T-helper 2 cell treated with Interferon-gamma antibody and Interleukin-4, amounts not matched to agents 5 μg/mL and 100 μg/mL, for 36 hours (primary cell): ENCODE data around the gene BLOC1S5.
"Not testable (repeated sequence)": the region's sequence is repeated elsewhere in the genome, so short reads cannot be mapped to it uniquely, and the experiment has no call there.

Experiments used
- DNase-seq: peaks from one replicate; pipeline ENCODE4 v3.0.0; 2021; ENCODE audit warnings: low spot score
- H3K27ac Mint-ChIP-seq: one replicate; pipeline ENCODE4 v1.8.0; 2021; ENCODE audit warnings: mild to moderate bottlenecking, mixed read lengths
- H3K27me3 Mint-ChIP-seq: one replicate; pipeline ENCODE4 v1.8.0; 2021; ENCODE audit warnings: low read depth, mixed read lengths
- H3K36me3 Mint-ChIP-seq: one replicate; pipeline ENCODE4 v1.8.0; 2021; ENCODE audit warnings: low read depth, mixed read lengths
- H3K4me1 Mint-ChIP-seq: one replicate; pipeline ENCODE4 v1.8.0; 2021; ENCODE audit warnings: low read depth, mixed read lengths
- H3K4me3 Mint-ChIP-seq: one replicate; pipeline ENCODE4 v1.8.0; 2022; ENCODE audit warnings: mild to moderate bottlenecking, moderate library complexity, mixed read lengths
- H3K9me3 Mint-ChIP-seq: one replicate; pipeline ENCODE4 v1.8.0; 2021; ENCODE audit warnings: mixed read lengths

Gene BLOC1S5

GRCh38 chr6:8006208-8006607, 58.0 kb downstream of the BLOC1S5 start:
- Mint-ChIP-seq H3K27me3 (peaks cover 3% of the 10 kb centered on the region), H3K27ac (no peak overlapping the region), H3K4me1 (peaks cover 2% of the 10 kb centered on the region), H3K9me3 (no peaks in the 10 kb centered on the region), H3K36me3 (no peaks in the 10 kb centered on the region), H3K4me3 (no peak overlapping the region)
- DNase-seq = no peak

GRCh38 chr6:8005136-8005535, 59.1 kb downstream of the BLOC1S5 start:
- H3K27me3 Mint-ChIP-seq = peaks cover 3% of the 10 kb centered on the region

GRCh38 chr6:8000636-8001035, 63.6 kb downstream of the BLOC1S5 start:
- H3K36me3 Mint-ChIP-seq = no peaks in the 10 kb centered on the region
- peaks cover 3% of the 10 kb centered on the region for H3K27me3 Mint-ChIP-seq
- H3K27ac Mint-ChIP-seq = no peak overlapping the region
- DNase-seq = no peak
- peaks cover 2% of the 10 kb centered on the region for H3K4me1 Mint-ChIP-seq
- no peak overlapping the region for H3K4me3 Mint-ChIP-seq
- no peaks in the 10 kb centered on the region for H3K9me3 Mint-ChIP-seq

More at GRCh38 chr6:8005136-8005535, 59.1 kb downstream of the BLOC1S5 start:
- no peaks in the 10 kb centered on the region for H3K36me3 Mint-ChIP-seq
- no peak for DNase-seq
- no peak overlapping the region for H3K27ac Mint-ChIP-seq
- H3K4me1 Mint-ChIP-seq = peaks cover 2% of the 10 kb centered on the region
- H3K9me3 Mint-ChIP-seq = no peaks in the 10 kb centered on the region
- H3K4me3 Mint-ChIP-seq = no peak overlapping the region

GRCh38 chr6:8000188-8000596, 64.0 kb downstream of the BLOC1S5 start:
- no peak for DNase-seq
- Mint-ChIP-seq H3K36me3 (no peaks in the 10 kb centered on the region), H3K4me1 (peaks cover 2% of the 10 kb centered on the region), H3K27me3 (peaks cover 2% of the 10 kb centered on the region), H3K4me3 (no peak overlapping the region), H3K27ac (no peak overlapping the region), H3K9me3 (no peaks in the 10 kb centered on the region)

GRCh38 chr6:7999201-7999600, 65.0 kb downstream of the BLOC1S5 start:
- Mint-ChIP-seq H3K27ac (no peak overlapping the region), H3K4me3 (no peak overlapping the region), H3K9me3 (no peaks in the 10 kb centered on the region), H3K36me3 (no peaks in the 10 kb centered on the region), H3K27me3 (no peaks in the 10 kb centered on the region), H3K4me1 (no peaks in the 10 kb centered on the region)
- DNase-seq = no peak

GRCh38 chr6:7998103-7998725, 66.0 kb downstream of the BLOC1S5 start:
- no peaks in the 10 kb centered on the region for H3K27me3 Mint-ChIP-seq
- H3K36me3 Mint-ChIP-seq = no peaks in the 10 kb centered on the region
- H3K27ac Mint-ChIP-seq = no peak overlapping the region
- no peak overlapping the region for H3K4me3 Mint-ChIP-seq
- DNase-seq = no peak
- no peaks in the 10 kb centered on the region for H3K4me1 Mint-ChIP-seq
- peaks cover 3% of the 10 kb centered on the region for H3K9me3 Mint-ChIP-seq

- Mint-ChIP-seq H3K36me3 (no peaks in the 10 kb centered on the region), H3K9me3 (peaks cover 3% of the 10 kb centered on the region), H3K27ac (no peak overlapping the region), H3K4me3 (no peak overlapping the region), H3K27me3 (no peaks in the 10 kb centered on the region), H3K4me1 (no peaks in the 10 kb centered on the region)
- DNase-seq = no peak
Observed at GRCh38 chr6:7997286-7997685, 66.9 kb downstream of the BLOC1S5 start.

- no peaks in the 10 kb centered on the region for H3K4me1 Mint-ChIP-seq
- no peaks in the 10 kb centered on the region for H3K36me3 Mint-ChIP-seq
- DNase-seq = no peak
- H3K27me3 Mint-ChIP-seq = no peaks in the 10 kb centered on the region
- no peak overlapping the region for H3K4me3 Mint-ChIP-seq
- H3K27ac Mint-ChIP-seq = no peak overlapping the region
- peaks cover 3% of the 10 kb centered on the region for H3K9me3 Mint-ChIP-seq
Observed at GRCh38 chr6:7996538-7997111, 67.6 kb downstream of the BLOC1S5 start.

GRCh38 chr6:7993952-7994351, 70.2 kb downstream of the BLOC1S5 start:
- H3K4me1 Mint-ChIP-seq = no peaks in the 10 kb centered on the region
- no peaks in the 10 kb centered on the region for H3K27me3 Mint-ChIP-seq
- H3K9me3 Mint-ChIP-seq = peaks cover 3% of the 10 kb centered on the region
- DNase-seq = no peak
- H3K27ac Mint-ChIP-seq = no peak overlapping the region
- H3K4me3 Mint-ChIP-seq = no peak overlapping the region
- no peaks in the 10 kb centered on the region for H3K36me3 Mint-ChIP-seq

- DNase-seq = no peak
- peaks cover 3% of the 10 kb centered on the region for H3K9me3 Mint-ChIP-seq
- H3K4me1 Mint-ChIP-seq = no peaks in the 10 kb centered on the region
- no peaks in the 10 kb centered on the region for H3K36me3 Mint-ChIP-seq
- no peaks in the 10 kb centered on the region for H3K27me3 Mint-ChIP-seq
- no peak overlapping the region for H3K4me3 Mint-ChIP-seq
- H3K27ac Mint-ChIP-seq = no peak overlapping the region
Observed at GRCh38 chr6:7993399-7993798, 70.8 kb downstream of the BLOC1S5 start.

- Mint-ChIP-seq H3K4me1 (no peaks in the 10 kb centered on the region), H3K27me3 (no peaks in the 10 kb centered on the region), H3K9me3 (peaks cover 3% of the 10 kb centered on the region), H3K4me3 (no peak overlapping the region), H3K36me3 (no peaks in the 10 kb centered on the region), H3K27ac (no peak overlapping the region)
- no peak for DNase-seq
Observed at GRCh38 chr6:7992002-7992815, 72.0 kb downstream of the BLOC1S5 start.

- H3K27ac Mint-ChIP-seq = no peak overlapping the region
- no peak for DNase-seq
- H3K9me3 Mint-ChIP-seq = peaks cover 3% of the 10 kb centered on the region
- no peaks in the 10 kb centered on the region for H3K4me1 Mint-ChIP-seq
- H3K4me3 Mint-ChIP-seq = no peak overlapping the region
- H3K27me3 Mint-ChIP-seq = no peaks in the 10 kb centered on the region
- H3K36me3 Mint-ChIP-seq = no peaks in the 10 kb centered on the region
Observed at GRCh38 chr6:7991536-7991935, 72.7 kb downstream of the BLOC1S5 start.

GRCh38 chr6:7986219-7986618, 78.0 kb downstream of the BLOC1S5 start:
- no peak for DNase-seq
- Mint-ChIP-seq H3K9me3 (no peaks in the 10 kb centered on the region), H3K27ac (no peak overlapping the region), H3K27me3 (peaks cover 2% of the 10 kb centered on the region), H3K4me3 (no peak overlapping the region), H3K36me3 (no peaks in the 10 kb centered on the region), H3K4me1 (no peaks in the 10 kb centered on the region)

- not testable (repeated sequence) for H3K27ac Mint-ChIP-seq, H3K4me3 Mint-ChIP-seq
Observed at GRCh38 chr6:7983967-7984366, 80.2 kb downstream of the BLOC1S5 start.

More at GRCh38 chr6:7983967-7984366, 80.2 kb downstream of the BLOC1S5 start:
- H3K4me1 Mint-ChIP-seq, H3K36me3 Mint-ChIP-seq, DNase-seq, H3K27me3 Mint-ChIP-seq, H3K9me3 Mint-ChIP-seq: not testable (repeated sequence)
